ENCODE results near the gene MYRF. TPM values are rescaled to one million over a fixed set of nuclear protein-coding genes. Genes with fewer than 3 reads are reported as not detected.
A peak's percentile ranks its signal among the peaks of the same experiment; 100 is the strongest.

The MYRF gene
- polyA plus RNA-seq, 2 donors: 0.18 to 1.3 TPM

- H3K4me3 ChIP-seq (ENCODE audit: low read depth in 1 of 2, low read length in 2 of 2): no peak overlapping the region
- H3K36me3 ChIP-seq (ENCODE audit: control insufficient read depth in 2 of 2, insufficient read depth in 2 of 2, low read length in 1 of 2): peaks cover 5 to 30% of the 10 kb centered on the region in 2 donors
- H3K27ac ChIP-seq (ENCODE audit: low read depth in 2 of 2, low read length in 1 of 2): no peak overlapping the region
- no peaks in the 10 kb centered on the region for H3K9me3 ChIP-seq (ENCODE audit: control insufficient read depth in 2 of 2, insufficient read depth in 1 of 2, low read depth in 1 of 2, low read length in 1 of 2)
- peaks cover 0 to 5% of the 10 kb centered on the region in 2 donors for H3K4me1 ChIP-seq (ENCODE audit: control insufficient read depth in 2 of 2, insufficient read depth in 2 of 2, low read length in 1 of 2)
- H3K27me3 ChIP-seq (ENCODE audit: control insufficient read depth in 1 of 2, insufficient read depth in 2 of 2, low read length in 2 of 2): no peaks in the 10 kb centered on the region
- 91 to 95% methylated on average over 3 of the region's 3 CpGs for WGBS, 2 donors
These were observed 29.9 kb downstream of the MYRF start for GRCh38 chr11:61782299-61782698.

- no peak overlapping the region for H3K27ac ChIP-seq (ENCODE audit: low read depth in 2 of 2, low read length in 1 of 2)
- peaks cover 0 to 2% of the 10 kb centered on the region in 2 donors for H3K4me1 ChIP-seq (ENCODE audit: control insufficient read depth in 2 of 2, insufficient read depth in 2 of 2, low read length in 1 of 2)
- peaks cover 5 to 36% of the 10 kb centered on the region in 2 donors for H3K36me3 ChIP-seq (ENCODE audit: control insufficient read depth in 2 of 2, insufficient read depth in 2 of 2, low read length in 1 of 2)
- no peaks in the 10 kb centered on the region for H3K9me3 ChIP-seq (ENCODE audit: control insufficient read depth in 2 of 2, insufficient read depth in 1 of 2, low read depth in 1 of 2, low read length in 1 of 2)
- WGBS, 2 donors: 81 to 86% methylated on average over 11 of the region's 11 CpGs
- no peaks in the 10 kb centered on the region for H3K27me3 ChIP-seq (ENCODE audit: control insufficient read depth in 1 of 2, insufficient read depth in 2 of 2, low read length in 2 of 2)
- no peak overlapping the region for H3K4me3 ChIP-seq (ENCODE audit: low read depth in 1 of 2, low read length in 2 of 2)
These were observed 30.4 kb downstream of the MYRF start for GRCh38 chr11:61782841-61783240.

GRCh38 chr11:61783717-61784505 lies 31.5 kb downstream of the MYRF start:
- Histone ChIP-seq H3K36me3 (ENCODE audit: control insufficient read depth in 2 of 2, insufficient read depth in 2 of 2, low read length in 1 of 2) (peaks cover 5 to 41% of the 10 kb centered on the region in 2 donors), H3K27me3 (ENCODE audit: control insufficient read depth in 1 of 2, insufficient read depth in 2 of 2, low read length in 2 of 2) (no peaks in the 10 kb centered on the region), H3K9me3 (ENCODE audit: control insufficient read depth in 2 of 2, insufficient read depth in 1 of 2, low read depth in 1 of 2, low read length in 1 of 2) (no peaks in the 10 kb centered on the region), H3K4me3 (ENCODE audit: low read depth in 1 of 2, low read length in 2 of 2) (no peak overlapping the region), H3K4me1 (ENCODE audit: control insufficient read depth in 2 of 2, insufficient read depth in 2 of 2, low read length in 1 of 2) (peaks cover 0 to 2% of the 10 kb centered on the region in 2 donors), H3K27ac (ENCODE audit: low read depth in 2 of 2, low read length in 1 of 2) (no peak overlapping the region)
- whole genome bisulfite sequencing, 2 donors: 69 to 72% methylated on average over 13 of the region's 13 CpGs

DNA sequence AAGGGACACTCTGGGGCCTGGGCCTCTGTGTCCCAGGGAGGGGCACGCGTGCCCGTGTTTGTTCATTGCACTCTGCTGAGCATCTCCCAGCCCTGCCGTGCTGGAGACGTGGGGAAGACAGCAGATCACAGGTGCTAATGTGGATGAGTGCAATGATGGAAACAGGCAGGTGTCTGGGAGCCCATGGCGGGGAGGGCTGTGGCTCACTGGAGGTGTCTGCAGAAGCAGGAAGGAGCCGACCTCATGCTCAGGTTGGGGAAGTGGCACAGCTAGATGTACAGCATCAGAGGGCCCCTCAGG lies 32.0 kb downstream of the MYRF start:
- 77 to 84% methylated on average over 7 of the region's 7 CpGs for WGBS, 2 donors

DNA sequence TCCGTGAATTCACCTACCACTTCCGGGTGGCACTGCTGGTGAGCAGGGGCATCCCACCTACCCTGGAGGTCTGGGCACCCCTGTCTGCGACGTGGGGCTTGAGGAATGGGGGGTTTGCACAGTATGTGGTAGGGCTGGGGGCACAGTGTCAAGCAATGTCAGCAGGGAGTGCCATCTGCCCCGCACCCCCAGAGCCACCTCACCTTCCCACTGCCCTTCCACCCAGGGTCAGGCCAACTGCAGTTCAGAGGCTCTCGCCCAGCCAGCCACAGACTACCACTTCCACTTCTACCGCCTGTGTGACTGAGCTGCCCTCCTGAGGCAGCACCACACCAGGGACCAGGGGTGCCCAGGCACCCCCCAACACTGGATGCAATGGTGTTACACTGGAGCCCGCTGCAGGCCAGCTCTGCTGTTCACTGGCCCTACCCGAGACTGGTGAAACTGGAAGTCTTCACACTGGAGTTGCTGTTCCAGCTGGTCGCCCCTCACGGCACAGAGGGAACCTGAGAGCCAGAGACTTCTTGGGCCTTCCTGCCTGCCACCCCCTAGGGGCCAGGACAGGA lies 33.5 kb downstream of the MYRF start:
- H3K36me3 ChIP-seq (ENCODE audit: control insufficient read depth in 2 of 2, insufficient read depth in 2 of 2, low read length in 1 of 2): peaks cover 15 to 54% of the 10 kb centered on the region in 2 donors
- WGBS, 2 donors: 87 to 88% methylated on average over 11 of the region's 11 CpGs

More for the DNA sequence above, 32.0 kb downstream of the MYRF start:
- H3K9me3 ChIP-seq (ENCODE audit: control insufficient read depth in 2 of 2, insufficient read depth in 1 of 2, low read depth in 1 of 2, low read length in 1 of 2): no peaks in the 10 kb centered on the region
- no peak overlapping the region for H3K4me3 ChIP-seq (ENCODE audit: low read depth in 1 of 2, low read length in 2 of 2)
- no peak overlapping the region for H3K27ac ChIP-seq (ENCODE audit: low read depth in 2 of 2, low read length in 1 of 2)
- peaks cover 0 to 2% of the 10 kb centered on the region in 2 donors for H3K4me1 ChIP-seq (ENCODE audit: control insufficient read depth in 2 of 2, insufficient read depth in 2 of 2, low read length in 1 of 2)
- no peaks in the 10 kb centered on the region for H3K27me3 ChIP-seq (ENCODE audit: control insufficient read depth in 1 of 2, insufficient read depth in 2 of 2, low read length in 2 of 2)
- H3K36me3 ChIP-seq (ENCODE audit: control insufficient read depth in 2 of 2, insufficient read depth in 2 of 2, low read length in 1 of 2): peaks cover 7 to 45% of the 10 kb centered on the region in 2 donors

DNA sequence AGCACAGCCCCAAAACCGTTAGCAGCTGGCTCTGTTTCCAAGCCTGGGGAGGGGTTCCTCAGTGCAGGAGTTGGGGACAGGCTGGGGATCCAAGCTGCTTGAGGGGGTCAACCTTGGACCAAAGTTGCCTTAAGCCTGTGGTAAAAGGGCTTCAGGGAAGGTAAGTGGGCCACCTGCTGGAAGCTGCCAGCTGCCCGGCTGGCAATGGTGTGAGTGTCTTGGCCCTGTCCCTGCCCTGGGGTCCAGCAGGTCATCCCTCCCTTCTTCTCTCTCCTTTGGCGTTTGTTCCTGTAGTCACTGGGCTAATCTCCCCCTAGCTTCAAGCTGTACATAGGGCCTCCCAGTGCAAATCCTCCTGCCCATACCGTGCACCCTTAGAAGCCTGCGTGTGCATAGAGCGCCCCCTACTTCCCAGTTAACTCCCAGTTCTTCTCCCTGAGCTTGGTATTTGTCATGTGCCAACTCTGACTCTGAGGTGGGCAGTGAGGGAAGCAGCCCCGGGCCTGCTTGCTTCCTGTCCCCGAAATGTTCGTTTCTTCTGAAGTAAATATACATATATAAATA lies 35.6 kb downstream of the MYRF start:
- H3K27me3 ChIP-seq (ENCODE audit: control insufficient read depth in 1 of 2, insufficient read depth in 2 of 2, low read length in 2 of 2): no peaks in the 10 kb centered on the region
- no peak overlapping the region for H3K27ac ChIP-seq (ENCODE audit: low read depth in 2 of 2, low read length in 1 of 2)
- WGBS, 2 donors: 49 to 61% methylated on average over 9 of the region's 9 CpGs
- no peak overlapping the region for H3K4me3 ChIP-seq (ENCODE audit: low read depth in 1 of 2, low read length in 2 of 2)
- peaks cover 0 to 2% of the 10 kb centered on the region in 2 donors for H3K4me1 ChIP-seq (ENCODE audit: control insufficient read depth in 2 of 2, insufficient read depth in 2 of 2, low read length in 1 of 2)
- peaks cover 14 to 53% of the 10 kb centered on the region in 2 donors for H3K36me3 ChIP-seq (ENCODE audit: control insufficient read depth in 2 of 2, insufficient read depth in 2 of 2, low read length in 1 of 2)
- no peaks in the 10 kb centered on the region for H3K9me3 ChIP-seq (ENCODE audit: control insufficient read depth in 2 of 2, insufficient read depth in 1 of 2, low read depth in 1 of 2, low read length in 1 of 2)

More for the DNA sequence above, 33.5 kb downstream of the MYRF start:
- Histone ChIP-seq H3K4me1 (ENCODE audit: control insufficient read depth in 2 of 2, insufficient read depth in 2 of 2, low read length in 1 of 2) (peaks cover 0 to 2% of the 10 kb centered on the region in 2 donors), H3K27ac (ENCODE audit: low read depth in 2 of 2, low read length in 1 of 2) (no peak overlapping the region), H3K4me3 (ENCODE audit: low read depth in 1 of 2, low read length in 2 of 2) (no peak overlapping the region), H3K27me3 (ENCODE audit: control insufficient read depth in 1 of 2, insufficient read depth in 2 of 2, low read length in 2 of 2) (no peaks in the 10 kb centered on the region), H3K9me3 (ENCODE audit: control insufficient read depth in 2 of 2, insufficient read depth in 1 of 2, low read depth in 1 of 2, low read length in 1 of 2) (no peaks in the 10 kb centered on the region)

- no peaks in the 10 kb centered on the region for H3K27me3 ChIP-seq (ENCODE audit: control insufficient read depth in 1 of 2, insufficient read depth in 2 of 2, low read length in 2 of 2)
- peak overlapping the region; percentile 66 to 91 for H3K4me3 ChIP-seq (ENCODE audit: low read depth in 1 of 2, low read length in 2 of 2)
- peaks cover 13 to 37% of the 10 kb centered on the region in 2 donors for H3K36me3 ChIP-seq (ENCODE audit: control insufficient read depth in 2 of 2, insufficient read depth in 2 of 2, low read length in 1 of 2)
- WGBS, 2 donors: 3 to 4% methylated on average over 14 of the region's 14 CpGs
- H3K27ac ChIP-seq (ENCODE audit: low read depth in 2 of 2, low read length in 1 of 2): peak overlapping the region; percentile 88 to 93
- H3K4me1 ChIP-seq (ENCODE audit: control insufficient read depth in 2 of 2, insufficient read depth in 2 of 2, low read length in 1 of 2): no peaks in the 10 kb centered on the region
- H3K9me3 ChIP-seq (ENCODE audit: control insufficient read depth in 2 of 2, insufficient read depth in 1 of 2, low read depth in 1 of 2, low read length in 1 of 2): no peaks in the 10 kb centered on the region
These were observed 39.4 kb downstream of the MYRF start for GRCh38 chr11:61791737-61792309.

GRCh38 chr11:61792310-61793082 lies 40.1 kb downstream of the MYRF start, which contains the start of the genes FEN1 and TMEM258:
TSS of gene FEN1 (plus strand) at chr11:61792911. CDS start at chr11:61795362, 2,451 bp downstream.
TSS of gene TMEM258 (minus strand) at chr11:61792599. CDS start at chr11:61792558, 41 bp downstream.
- H3K9me3 ChIP-seq (ENCODE audit: control insufficient read depth in 2 of 2, insufficient read depth in 1 of 2, low read depth in 1 of 2, low read length in 1 of 2): no peaks in the 10 kb centered on the region
- no peaks in the 10 kb centered on the region for H3K4me1 ChIP-seq (ENCODE audit: control insufficient read depth in 2 of 2, insufficient read depth in 2 of 2, low read length in 1 of 2)
- H3K36me3 ChIP-seq (ENCODE audit: control insufficient read depth in 2 of 2, insufficient read depth in 2 of 2, low read length in 1 of 2): peaks cover 13 to 30% of the 10 kb centered on the region in 2 donors
- peak within 1 kb of the TSS; percentile 88 to 93 for H3K27ac ChIP-seq (ENCODE audit: low read depth in 2 of 2, low read length in 1 of 2)
- no peaks in the 10 kb centered on the region for H3K27me3 ChIP-seq (ENCODE audit: control insufficient read depth in 1 of 2, insufficient read depth in 2 of 2, low read length in 2 of 2)
- WGBS, 2 donors: 0 to 1% methylated on average over 61 of the region's 61 CpGs
- peak within 1 kb of the TSS; percentile 66 to 91 for H3K4me3 ChIP-seq (ENCODE audit: low read depth in 1 of 2, low read length in 2 of 2)
